GM19238 (cell line): ENCODE measurements around the gene AFG1L.
A peak's percentile ranks its signal among the peaks of the same experiment; 100 is the strongest.
"Not testable (repeated sequence)": the region's sequence is repeated elsewhere in the genome, so short reads cannot be mapped to it uniquely, and the experiment has no call there.

ENCODE experiments used
- DNase-seq: peaks from one replicate; pipeline ENCODE4 v3.0.0; 2011; ENCODE audit warnings: low spot score; ENCODE audit not compliant: insufficient read length

The AFG1L gene

DNA sequence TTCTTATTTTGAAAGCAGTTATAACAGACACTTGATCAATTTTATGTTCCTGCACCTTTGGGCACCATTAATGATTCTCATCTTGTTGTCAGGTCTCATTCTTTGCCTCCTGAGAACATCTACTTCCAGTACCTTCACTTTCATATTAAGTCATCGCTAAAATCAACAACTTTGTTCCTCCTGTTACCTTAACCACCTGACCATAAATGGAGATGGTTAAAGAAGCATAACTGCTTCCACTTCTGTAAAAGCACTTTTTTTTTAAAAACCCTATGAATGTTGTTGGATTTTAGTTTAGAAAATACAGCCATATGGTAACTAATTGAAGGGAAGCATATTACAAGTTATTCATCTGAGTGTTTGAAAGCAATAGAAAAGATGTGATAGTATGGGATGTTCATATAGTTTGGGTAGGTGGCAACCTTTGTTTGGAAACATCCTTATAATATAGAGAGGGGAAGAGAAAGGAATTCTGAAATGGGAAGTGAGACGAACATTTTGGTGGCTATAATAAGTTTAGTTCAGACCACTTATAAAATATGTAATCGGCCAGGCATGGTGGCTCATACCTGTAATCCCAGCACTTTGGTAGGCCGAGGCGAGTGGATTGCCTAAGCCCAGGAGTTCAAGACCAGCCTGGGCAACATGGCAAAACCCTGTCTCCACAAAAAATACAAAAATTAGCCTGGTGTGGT is 53.9 kb downstream of the AFG1L start:
- DNase-seq, result peak; percentile 17

DNA sequence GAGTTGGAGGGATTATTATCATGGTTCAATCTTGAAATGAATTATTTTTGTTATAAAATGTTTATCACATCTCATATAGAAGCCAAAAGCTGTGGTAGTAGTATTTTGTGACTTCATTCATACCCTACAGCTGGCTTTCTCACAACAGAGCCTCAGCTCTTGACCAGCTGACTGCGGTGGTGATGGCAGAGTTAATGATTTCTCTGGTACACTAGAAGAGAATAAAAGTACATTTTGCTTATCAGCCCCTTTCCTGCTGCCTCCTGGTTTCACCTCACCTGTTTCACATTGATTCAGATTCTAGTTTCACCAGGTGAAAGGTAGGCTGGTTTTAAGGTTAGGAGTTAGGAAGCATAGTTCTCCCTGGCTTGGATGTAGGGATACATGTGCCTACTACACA is 55.7 kb downstream of the AFG1L start:
- peak; percentile 7 for DNase-seq

DNA sequence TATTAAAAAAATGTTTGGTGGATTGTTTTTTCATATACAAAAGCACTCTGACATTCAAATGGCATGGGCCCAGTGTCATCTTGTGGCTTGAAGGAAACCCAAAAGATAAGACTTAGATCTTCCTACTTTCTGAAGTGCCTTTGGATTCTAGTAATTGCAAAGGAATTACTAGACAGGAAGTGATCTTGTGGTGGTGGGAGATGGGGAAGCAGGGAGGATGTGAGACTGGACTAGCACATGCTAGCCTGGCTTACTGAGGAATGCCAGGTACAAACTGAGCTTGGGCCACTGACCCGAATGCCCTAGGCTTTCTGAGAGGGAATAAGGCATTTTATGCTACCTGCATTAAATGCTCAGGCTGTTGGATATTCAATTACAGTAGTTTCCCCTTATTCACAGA is 59.0 kb downstream of the AFG1L start:
- no peak for DNase-seq

DNA sequence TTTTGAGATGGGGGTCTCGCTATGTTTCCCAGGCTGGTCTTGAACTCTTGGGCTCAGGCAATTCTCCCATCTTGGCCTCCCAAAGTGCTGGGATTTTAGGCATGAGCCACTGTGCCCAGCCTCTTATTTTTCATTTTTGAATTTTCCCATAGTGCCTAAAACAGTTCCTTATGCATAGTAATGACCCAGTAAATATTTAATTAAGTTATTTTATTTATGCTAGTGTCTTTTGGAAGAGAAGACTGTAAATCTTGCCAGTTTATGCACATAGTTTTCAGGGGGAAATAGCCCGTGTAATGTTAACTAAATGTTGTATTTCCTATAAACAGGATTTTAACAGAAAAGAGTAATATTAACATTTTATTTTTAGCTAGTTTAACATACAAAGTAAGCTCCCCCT is 60.3 kb downstream of the AFG1L start:
- no peak for DNase-seq

DNA sequence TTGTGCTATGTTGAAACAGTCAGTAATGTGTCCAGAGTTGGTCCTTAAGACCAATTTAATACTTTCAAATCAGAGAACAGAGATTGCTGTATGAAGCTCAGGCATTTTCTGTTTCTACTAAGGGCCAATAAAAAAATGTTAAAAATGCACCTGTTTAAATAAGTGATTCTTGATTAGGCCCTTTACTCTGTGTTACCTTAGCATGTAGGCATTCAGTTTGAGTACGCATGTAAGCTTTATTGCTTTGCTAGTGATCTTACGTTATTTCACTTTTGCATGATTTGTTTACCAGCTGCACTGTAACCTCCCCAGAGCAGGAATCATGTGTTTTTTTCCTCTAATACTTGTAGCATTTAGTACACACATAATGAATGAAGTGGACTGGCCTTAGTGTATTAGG is 61.0 kb downstream of the AFG1L start:
- no peak for DNase-seq

DNA sequence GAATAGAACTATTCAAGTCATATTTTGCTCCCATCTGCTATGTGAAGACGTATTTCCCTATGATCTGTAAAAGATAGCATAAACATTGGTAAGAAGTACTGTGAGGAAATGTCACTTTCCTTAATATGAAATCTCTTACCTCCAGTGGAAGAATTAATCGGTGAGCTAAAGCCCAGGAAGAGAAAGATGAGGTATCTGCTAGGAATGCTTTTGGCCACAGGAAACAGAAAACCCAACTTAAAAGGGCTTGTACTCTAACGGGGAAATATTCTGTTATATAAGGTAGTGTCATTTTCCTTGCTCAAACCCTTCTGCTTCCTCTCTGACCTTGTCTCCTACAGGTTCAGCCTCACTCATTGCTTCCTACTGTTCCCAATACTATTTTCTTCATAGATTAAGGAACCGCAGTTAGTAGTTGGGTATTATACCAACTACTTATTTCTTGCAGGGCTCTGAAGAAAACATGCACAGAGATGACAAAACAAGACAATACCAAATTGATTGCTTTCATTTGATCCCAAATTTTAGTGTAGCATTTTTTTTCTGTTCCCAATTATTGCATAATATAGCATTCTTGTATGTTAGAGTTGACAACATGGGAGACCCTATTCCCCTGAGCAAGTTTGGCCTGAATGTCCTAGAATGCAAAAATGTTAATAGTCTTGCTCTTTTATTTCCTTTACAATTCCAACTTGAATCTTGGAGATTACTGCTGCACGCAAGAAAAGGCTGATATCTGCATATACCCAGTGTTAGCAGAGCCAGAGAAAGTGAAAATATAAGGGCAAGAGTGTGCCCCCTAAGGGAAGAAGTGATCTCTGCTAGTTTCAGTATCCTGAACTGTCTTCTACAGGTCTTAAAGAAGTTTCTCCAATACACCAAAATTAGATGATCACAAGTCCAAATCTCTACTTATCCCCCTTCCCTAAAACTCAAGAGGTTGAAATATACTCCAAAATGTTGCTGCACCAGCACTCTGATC is 65.3 kb downstream of the AFG1L start:
- DNase-seq, result no peak

DNA sequence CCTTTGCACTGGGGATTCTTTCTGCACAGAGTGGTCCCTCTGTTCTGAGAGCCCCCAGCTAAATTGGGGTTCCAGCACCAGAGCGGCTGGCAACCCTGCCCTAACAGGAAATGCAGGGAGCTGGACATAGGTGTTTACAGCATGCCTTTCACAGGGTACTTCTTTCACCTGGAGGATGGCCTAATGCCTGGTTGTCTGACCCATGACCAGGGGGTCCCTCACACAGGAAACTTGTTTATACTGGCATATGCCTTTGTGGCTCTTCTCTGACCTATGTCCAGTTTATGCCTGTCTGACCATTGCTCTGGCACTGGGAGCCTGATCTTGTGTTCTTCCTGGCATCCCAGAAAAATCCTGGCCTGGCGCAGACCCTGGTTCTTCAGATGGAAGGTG is 66.1 kb downstream of the AFG1L start:
- no peak for DNase-seq

DNA sequence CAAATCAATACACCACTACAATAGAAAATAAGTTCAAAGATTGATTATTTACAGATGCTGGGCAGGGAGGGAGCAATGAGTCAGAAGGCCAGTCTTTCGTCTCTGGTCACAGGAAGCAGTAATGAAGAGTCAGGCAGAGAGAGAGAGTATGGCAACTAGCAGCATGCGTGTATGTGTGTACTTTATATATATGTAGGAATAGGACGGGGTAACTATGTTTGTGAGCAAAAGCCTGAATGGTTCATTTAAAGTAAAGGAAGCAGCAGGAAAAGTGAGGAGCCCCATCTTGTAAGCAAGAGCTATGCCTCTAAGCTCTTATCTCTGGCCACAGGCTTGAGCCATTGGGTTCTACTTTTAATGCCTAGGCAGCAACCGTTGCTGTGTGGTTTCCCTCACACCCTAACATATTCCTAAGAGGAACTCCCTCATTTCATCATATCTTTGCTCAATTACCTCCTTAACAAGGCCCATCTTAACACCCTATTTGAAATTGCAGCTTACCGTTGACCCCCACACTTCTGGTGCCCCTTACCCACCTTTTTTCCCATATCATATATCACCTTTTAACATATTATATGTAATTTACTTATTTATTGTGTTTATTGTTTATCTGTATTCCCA is 66.6 kb downstream of the AFG1L start:
- DNase-seq, result no peak

DNA sequence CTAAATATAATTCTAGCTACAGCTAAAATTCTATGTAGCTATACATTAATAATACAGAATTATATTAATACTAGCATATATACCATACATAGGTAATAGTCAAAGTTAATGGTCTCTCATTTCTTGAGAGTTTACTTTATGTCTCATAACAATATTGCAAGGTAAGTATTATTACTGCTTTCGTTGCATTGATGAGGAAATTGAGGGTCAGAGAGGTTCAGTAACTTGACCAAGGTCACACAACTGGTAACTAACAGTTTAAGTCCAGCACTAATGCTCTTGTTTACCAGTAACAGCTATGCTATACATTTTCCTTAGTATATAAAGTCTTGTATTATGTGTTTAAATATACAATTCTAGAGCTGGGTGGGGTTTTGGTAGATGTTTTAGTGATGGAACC is 67.6 kb downstream of the AFG1L start:
- no peak for DNase-seq

DNA sequence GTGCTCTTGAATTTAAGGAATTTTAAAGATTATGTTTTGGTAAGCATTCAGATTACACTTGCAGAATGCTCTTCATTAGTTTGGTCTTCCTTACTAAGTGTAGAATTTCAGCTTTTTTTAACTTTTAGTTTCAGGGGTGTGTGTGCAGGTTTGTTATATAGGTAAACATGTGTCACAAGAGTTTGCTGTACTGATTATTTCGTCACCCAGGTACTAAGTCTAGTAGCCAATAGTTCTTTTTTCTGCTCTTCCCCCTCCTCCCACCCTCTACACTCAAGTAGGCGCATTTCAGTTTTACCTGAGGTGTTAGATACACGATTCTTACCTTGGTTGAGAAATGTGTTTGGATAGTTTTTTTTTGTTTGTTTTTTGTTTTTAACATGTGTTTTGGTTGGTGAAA is 68.3 kb downstream of the AFG1L start:
- DNase-seq, result no peak

DNA sequence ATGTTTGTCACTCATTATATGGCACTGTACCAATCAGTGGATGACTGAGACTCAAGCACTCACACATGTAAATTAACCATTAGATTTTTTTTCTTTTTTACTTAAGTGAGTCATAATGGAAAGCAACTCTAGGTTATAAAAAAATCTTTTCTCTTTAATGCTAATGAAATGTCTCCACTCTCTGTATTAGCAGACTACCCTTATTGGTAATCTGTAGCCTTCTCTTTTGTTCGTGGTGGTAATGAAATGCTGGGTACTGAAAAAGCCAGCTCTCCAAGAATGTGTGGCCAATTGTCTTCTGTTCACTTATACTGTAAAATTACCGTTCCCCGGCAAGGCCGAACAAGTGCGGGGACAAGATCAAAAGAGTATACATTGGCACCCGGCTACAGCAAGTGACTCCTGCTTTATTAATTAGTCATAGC is 69.0 kb downstream of the AFG1L start:
- no peak for DNase-seq

DNA sequence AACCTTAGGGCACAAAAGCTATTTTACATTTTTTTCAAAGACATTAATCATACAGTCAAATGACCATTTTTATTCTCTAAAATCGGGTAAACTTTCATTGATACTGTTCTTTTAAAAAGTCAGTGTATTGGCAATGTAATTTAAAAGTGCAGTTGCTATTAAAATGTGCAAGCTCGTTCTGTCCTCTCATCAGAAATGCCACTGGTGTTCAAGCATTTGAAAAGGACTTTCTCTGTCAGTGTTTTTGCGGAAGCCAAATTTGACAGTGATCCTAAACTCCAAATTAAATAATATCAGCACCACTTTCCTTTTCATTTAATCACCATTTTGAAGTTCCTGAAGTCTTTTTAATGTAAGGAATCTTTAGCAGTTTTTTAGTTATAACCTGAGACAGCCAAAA is 69.6 kb downstream of the AFG1L start:
- no peak for DNase-seq

DNA sequence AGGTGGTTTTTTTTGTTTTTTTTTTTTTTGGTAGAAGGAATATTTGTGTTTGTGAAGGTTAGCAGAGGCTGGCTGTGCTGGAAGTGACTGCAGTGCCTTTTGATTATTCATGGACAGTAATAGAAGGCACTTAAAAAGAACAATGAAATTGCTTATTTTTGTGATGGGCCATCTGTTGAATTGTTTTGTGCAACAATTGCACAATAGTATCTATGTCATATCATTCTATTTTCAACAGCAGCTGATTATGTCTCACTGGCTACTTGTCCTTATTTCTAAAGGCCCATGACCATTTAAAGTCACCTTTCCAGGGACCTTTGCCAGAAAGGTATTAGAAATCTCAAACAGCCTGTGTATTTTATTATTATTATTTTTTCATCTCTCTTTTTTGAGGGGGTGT is 70.6 kb downstream of the AFG1L start:
- DNase-seq, result no peak

DNA sequence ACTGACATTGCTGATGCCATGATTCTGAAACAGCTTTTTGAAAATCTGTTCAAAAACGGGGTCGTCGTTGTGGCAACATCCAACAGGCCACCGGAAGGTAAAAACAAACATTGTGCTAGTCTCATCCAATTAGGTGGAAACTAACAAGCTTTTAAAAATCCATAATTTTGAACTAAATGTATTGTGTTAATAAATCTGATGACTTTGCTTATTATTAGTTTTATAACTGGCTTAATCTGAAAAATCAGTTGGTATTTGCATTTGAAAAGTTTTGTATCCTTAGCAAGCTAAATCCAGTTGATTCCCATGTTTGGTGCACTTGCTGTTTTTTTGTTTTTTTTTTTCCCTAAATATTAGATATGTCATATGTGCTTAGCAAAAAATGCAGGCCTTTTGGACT is 71.4 kb downstream of the AFG1L start:
- DNase-seq, result no peak

DNA sequence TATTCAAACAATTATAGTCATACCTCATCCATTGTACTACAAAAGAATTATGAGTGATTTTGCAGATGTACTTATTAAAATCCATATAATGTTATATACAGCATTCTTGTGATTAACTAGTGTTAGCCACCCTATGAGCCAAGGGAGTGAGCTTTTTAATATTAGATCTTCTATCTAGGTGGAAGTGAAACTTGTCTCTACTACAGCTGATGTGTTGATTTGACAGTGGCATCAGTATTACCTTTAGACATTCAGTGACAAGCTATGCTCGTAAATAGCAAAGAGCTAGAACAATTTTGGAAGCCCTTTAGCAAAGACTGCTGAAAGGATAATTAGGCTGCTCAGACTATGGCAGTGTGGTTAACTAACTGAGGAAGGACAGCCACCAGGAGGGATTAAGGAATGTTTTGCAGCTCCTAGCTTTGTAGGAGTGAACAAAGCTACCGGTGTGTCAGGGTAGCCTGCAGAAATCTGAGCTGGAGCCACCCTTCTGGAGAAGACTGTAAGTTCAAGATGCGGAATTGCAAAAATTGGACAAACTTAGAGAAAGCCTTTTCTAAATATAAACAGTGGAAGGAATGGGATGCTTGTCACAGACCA is 73.7 kb downstream of the AFG1L start:
- DNase-seq, result no peak

DNA sequence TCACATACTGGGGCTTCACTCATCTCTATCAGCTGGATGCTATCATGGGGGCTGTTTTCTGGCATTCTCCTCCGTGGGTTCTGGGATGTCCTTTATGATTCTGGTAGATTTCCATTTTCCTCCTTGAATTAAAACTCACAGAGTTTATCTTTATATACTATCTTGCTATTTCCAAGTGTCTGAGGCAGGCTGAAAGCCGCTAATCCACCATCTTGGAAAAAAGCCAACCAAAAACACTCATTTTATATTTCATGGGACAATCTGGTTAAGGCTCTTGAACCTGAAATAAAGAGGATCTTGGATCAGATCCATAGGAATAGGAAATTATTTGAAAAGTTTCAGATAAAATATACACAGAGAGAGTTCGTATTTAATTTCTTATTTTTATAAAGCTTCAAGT is 86.0 kb downstream of the AFG1L start:
- no peak for DNase-seq

DNA sequence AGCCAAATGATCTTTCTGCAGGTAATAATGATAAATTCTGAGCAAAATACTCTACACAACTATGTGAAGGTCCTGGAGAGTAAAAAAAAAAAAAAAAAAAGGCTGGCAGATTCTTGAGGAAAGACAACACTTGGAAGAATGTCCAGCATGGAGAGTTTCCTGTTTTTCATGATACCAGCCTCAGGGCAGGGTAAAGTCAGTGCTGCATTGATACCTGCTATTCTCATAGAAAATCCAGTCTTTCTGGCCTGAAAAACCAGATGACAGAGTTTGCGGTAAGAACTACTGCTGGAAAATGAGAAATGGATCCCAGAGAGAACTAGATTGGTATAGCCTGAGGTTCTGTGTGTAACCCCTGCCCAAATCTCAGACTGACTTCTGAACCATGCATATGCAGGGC is 89.1 kb downstream of the AFG1L start:
- DNase-seq, result no peak

DNA sequence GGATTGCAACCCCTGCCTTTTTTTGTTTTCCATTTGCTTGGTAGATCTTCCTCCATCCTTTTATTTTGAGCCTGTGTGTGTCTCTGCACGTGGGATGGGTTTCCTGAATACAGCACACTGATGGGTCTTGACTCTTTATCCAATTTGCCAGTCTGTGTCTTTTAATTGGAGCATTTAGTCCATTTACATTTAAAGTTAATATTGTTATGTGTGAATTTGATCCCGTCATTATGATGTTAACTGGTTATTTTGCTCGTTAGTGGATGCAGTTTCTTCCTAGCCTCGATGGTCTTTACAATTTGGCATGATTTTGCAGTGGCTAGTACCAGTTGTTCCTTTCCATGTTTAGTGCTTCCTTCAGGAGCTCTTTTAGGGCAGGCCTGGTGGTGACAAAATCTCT is 94.3 kb downstream of the AFG1L start:
- DNase-seq, result not testable (repeated sequence)

DNA sequence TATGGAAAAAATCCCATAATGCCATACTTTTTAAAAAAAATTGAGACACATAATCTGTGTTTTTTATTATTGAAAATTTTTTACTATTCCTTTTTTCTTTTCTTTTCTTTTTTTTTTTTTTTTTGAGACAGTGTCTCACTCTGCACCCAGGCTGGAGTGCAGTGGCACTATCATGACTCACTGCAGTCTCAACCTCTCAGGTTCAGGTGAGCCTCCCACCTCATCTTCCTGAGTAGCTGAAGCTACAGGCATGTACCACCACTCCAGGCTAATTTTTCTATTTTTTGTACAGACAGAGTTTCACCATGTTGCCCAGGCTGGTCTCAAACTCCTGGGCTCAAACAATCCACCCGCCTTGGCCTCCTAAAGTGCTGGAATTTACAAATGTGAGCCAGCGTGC is 100.4 kb downstream of the AFG1L start:
- no peak for DNase-seq

DNA sequence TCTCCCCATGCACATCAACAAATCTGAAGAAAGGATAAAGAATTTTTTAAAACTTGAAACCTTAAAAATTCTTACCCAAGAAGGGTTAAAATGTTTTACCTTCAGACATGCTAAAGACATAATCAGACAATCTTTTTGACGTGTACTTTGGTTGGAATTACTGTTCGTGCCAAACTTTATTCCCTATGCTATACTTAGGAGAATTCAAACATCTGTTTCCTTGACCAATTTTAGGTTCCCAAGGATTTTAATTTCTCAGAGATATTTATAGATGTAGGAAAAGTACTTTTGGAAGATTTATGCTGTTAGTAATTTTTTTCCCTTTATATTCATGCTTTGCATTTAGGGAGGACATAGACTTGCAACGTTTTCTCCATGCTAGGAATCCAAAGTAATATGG is 108.4 kb downstream of the AFG1L start:
- DNase-seq, result no peak

DNA sequence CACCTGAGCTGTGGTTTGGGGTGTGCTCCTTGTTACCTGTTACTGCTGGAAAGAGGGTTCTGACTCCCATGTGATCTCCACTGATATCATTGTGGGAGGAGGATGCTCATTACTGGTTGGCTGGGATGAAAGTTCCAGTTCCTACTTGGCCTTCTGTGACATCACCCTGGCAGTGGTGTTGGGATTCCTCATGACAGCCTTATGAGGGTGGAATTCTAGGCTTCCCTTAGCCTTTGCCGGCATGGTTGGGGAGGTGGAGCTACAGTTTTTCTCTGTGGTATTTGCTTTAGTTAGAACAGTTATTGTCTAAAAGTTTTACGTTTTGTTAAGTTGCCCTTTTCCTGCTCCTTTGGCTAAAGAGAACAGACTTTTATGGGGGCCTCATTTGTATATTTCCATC is 112.1 kb downstream of the AFG1L start:
- DNase-seq, result no peak
